ENCODE results near the gene GAK.

Gene GAK

GRCh38 chr4:867526-868250, 64.4 kb downstream of the GAK start:
- DNase-seq, result no peak

GRCh38 chr4:866761-867390, 65.2 kb downstream of the GAK start:
- no peak for DNase-seq

GRCh38 chr4:866068-866760, 65.9 kb downstream of the GAK start:
- DNase-seq, result no peak

GRCh38 chr4:865572-865971, 66.5 kb downstream of the GAK start:
- DNase-seq, result no peak

- no peak for DNase-seq
Observed at GRCh38 chr4:865121-865465, 67.0 kb downstream of the GAK start.

GRCh38 chr4:864456-865120, 67.5 kb downstream of the GAK start:
- DNase-seq, result no peak

GRCh38 chr4:860561-860960, 71.6 kb downstream of the GAK start:
- DNase-seq, result no peak

GRCh38 chr4:859496-859895, 72.6 kb downstream of the GAK start:
- no peak for DNase-seq

GRCh38 chr4:858831-859451, 73.2 kb downstream of the GAK start:
- DNase-seq, result no peak

GRCh38 chr4:858041-858481, 74.1 kb downstream of the GAK start:
- DNase-seq, result no peak

GRCh38 chr4:857461-857860, 74.7 kb downstream of the GAK start:
- DNase-seq, result no peak

GRCh38 chr4:856225-856901, 75.8 kb downstream of the GAK start:
- DNase-seq, result no peak

- DNase-seq, result no peak
Observed at GRCh38 chr4:855880-856224, 76.3 kb downstream of the GAK start.

- DNase-seq, result no peak
Observed at GRCh38 chr4:854356-854755, 77.8 kb downstream of the GAK start.

GRCh38 chr4:853416-853781, 78.7 kb downstream of the GAK start:
- DNase-seq, result no peak

GRCh38 chr4:851701-852430, 80.2 kb downstream of the GAK start:
- no peak for DNase-seq

- DNase-seq, result no peak
Observed at GRCh38 chr4:850323-850945, 81.7 kb downstream of the GAK start.

- no peak for DNase-seq
Observed at GRCh38 chr4:849478-850175, 82.5 kb downstream of the GAK start.

GRCh38 chr4:848803-849477, 83.2 kb downstream of the GAK start:
- no peak for DNase-seq

- DNase-seq, result no peak
Observed at GRCh38 chr4:848307-848691, 83.8 kb downstream of the GAK start.

All from hippocampal formation (tissue), 2 donors.